Lower leg skin (tissue), 4 donors: ENCODE data around the gene FAM83G. TPM values are rescaled to one million over a fixed set of nuclear protein-coding genes. Genes with fewer than 3 reads are reported as not detected.

Source experiments
- DNase-seq, 2 donors: peaks; one replicate each; pipeline ENCODE4 v3.0.0-alpha.2; 2019; ENCODE audit warnings: low spot score in 2 of 2
- H3K4me3 ChIP-seq: fragments of 200-600 bp; sonication (generic); 2 replicates; pipeline ENCODE4 v1.5.1; 2017; ENCODE audit warnings: mild to moderate bottlenecking, low read depth; ENCODE audit not compliant: poor library complexity, severe bottlenecking
- CTCF ChIP-seq, 3 donors: fragments of 450-650 bp; IDR thresholded peaks; one replicate each; pipeline ENCODE4 v1.5.1; 2016; ENCODE audit warnings: antibody characterized with exemption in 3 of 3, mild to moderate bottlenecking in 3 of 3, moderate library complexity in 2 of 3
- POLR2A ChIP-seq, 2 donors: fragments of 450-650 bp; IDR thresholded peaks; one replicate each; pipeline ENCODE4 v1.6.1; 2016 to 2017; ENCODE audit warnings: antibody characterized with exemption in 2 of 2, mild to moderate bottlenecking in 1 of 2, moderate library complexity in 1 of 2
- WGBS, 2 donors: methylation state at CpG; one replicate each; pipeline ENCODE4 v1.1.5; 2018; 5-methylcytosine and 5-hydroxymethylcytosine counted together
- intact Hi-C: fragments of 100-400 bp; cut with DNase I; formaldehyde crosslinking; loops from one replicate; pipeline ENCODE4 v1.15.0; 2023; ENCODE audit warnings: low total_unique reads
- total RNA-seq, 4 donors: library from RNA; depleted of rRNA; stranded (reverse); fragments of >200 nt; gene quantifications; one replicate each; pipeline ENCODE4 v1.1.0, GENCODE V29; 2016

The FAM83G gene
- total RNA-seq, 4 donors from 2014 or later, result 131 to 298 (median 190) TPM

- WGBS, 2 donors, result 58 to 76% methylated on average over 4 of the region's 4 CpGs
- no peak for DNase-seq
- TF ChIP-seq CTCF (IDR thresholded peaks at IDR 0.05), result no peak
- no peak for TF ChIP-seq POLR2A (IDR thresholded peaks at IDR 0.05)
- no peak overlapping the region for H3K4me3 ChIP-seq
- intact Hi-C loops, result no loop called here
These were observed 28.4 kb downstream of the FAM83G start for GRCh38 chr17:18976201-18976600.

GRCh38 chr17:18975597-18975996 is 29.0 kb downstream of the FAM83G start:
- DNase-seq, result no peak
- intact Hi-C loops, result no loop called here
- no peak overlapping the region for H3K4me3 ChIP-seq
- TF ChIP-seq CTCF (IDR thresholded peaks at IDR 0.05) (no peak), POLR2A (IDR thresholded peaks at IDR 0.05) (no peak)
- WGBS, 2 donors, result 93 to 94% methylated on average over 13 of the region's 13 CpGs

GRCh38 chr17:18974407-18975149 is 30.0 kb downstream of the FAM83G start:
- WGBS, 2 donors, result 66 to 81% methylated on average over 10 of the region's 10 CpGs
- DNase-seq, result no peak
- TF ChIP-seq POLR2A (IDR thresholded peaks at IDR 0.05), result no peak
- H3K4me3 ChIP-seq, result no peak overlapping the region
- intact Hi-C loops, result no loop called here

- intact Hi-C loops, result no loop called here
- TF ChIP-seq POLR2A (IDR thresholded peaks at IDR 0.05) (no peak), CTCF (IDR thresholded peaks at IDR 0.05) (no peak)
- 81 to 83% methylated on average over 7 of the region's 7 CpGs for WGBS, 2 donors
- DNase-seq, result no peak
- H3K4me3 ChIP-seq, result no peak overlapping the region
These were observed 32.8 kb downstream of the FAM83G start for GRCh38 chr17:18971801-18972200.

GRCh38 chr17:18970582-18971480 is 33.7 kb downstream of the FAM83G start:
- no peak overlapping the region for H3K4me3 ChIP-seq
- intact Hi-C loops, result no loop called here
- TF ChIP-seq CTCF (IDR thresholded peaks at IDR 0.05) (no peak), POLR2A (IDR thresholded peaks at IDR 0.05) (no peak)
- no peak for DNase-seq
- 78 to 88% methylated on average over 21 to 28 of the region's 28 CpGs for WGBS, 2 donors
